Stimulated activated CD4-positive, alpha-beta T cell treated with anti-CD3 and anti-CD28 coated beads, Interleukin-15, amount 100 ng/mL, for 24 hours (primary cell): ENCODE data around the gene TTC32.
A peak's percentile ranks its signal among the peaks of the same experiment; 100 is the strongest.

Experiments used
- DNase-seq: peaks from one replicate; pipeline ENCODE4 v3.0.0-alpha.2; 2020

The TTC32 gene

DNA sequence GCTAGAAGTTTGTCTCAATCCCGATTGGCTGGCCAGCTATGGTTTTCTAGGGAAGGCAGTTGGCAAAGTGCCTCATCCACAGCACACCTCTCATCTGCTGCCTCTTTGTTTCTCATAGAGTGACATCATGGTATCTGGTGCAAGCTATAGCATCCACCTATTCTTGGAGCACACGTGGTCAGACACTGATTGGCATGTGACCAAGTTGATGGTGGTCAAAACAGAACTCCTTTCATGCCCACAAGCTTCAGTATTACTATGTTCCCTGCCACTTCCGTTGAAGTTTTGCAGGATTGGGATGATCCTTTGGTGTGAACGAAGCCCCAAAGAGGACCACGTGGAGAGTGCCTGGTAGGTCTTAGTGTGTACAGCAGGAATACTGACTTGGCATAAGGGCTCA, 28.8 kb downstream of the TTC32 start:
- DNase-seq = no peak

DNA sequence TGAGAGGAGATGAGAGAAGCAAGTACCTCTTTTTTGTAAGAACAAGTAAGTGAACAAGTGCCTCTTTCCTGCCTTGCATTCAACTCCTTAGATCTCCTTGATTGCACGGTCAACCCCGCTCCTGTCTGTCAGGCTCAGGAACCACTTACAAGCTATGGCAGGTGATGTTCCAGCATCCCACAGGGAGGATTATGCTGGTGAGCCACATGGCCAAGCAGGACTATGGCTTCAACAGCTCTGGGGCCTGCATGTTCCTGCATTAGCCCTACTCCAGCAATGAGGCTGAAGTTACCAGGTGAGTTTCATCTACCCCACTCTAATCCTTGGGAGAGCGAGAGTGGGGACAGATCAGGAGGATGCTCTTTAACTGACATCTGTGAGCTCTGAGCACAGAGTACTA, 29.5 kb downstream of the TTC32 start:
- DNase-seq = no peak

DNA sequence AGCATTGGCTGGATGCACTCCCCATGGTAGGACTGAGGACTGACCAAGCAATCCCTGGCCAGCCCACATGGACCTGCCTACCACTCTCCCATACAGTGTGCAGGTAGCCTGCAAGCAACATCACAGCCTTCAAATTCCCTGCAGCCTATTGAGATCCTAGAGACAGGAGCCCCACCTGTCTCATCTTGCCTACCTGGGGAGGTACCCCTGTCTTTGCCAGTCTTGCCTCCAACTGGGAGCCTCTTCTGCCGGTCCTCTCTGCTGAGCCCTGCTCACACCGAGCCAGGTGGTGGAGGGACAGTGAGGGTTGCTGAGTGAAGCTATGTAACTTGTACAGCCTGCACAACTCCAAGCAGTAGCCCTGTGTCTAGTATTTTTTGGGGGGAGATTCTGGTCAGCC, 29.9 kb downstream of the TTC32 start:
- no peak for DNase-seq

DNA sequence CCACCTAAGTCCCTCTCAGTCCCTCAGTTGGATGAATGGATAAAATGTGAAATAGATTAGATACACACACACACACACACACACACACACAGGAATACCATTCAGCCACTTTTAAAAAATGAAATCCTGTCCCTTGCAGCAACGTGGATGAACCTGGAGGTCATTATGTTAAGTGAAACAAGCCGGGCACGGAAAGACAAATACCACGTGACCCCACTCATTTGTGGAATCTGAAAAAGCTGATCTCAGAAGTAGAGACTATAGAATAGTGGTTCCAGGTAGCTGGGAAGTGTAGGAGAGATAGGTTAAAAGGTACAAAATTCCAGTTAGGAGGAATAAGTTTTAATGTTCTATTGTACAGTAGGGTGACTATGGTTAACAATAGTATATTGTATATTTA, 31.0 kb downstream of the TTC32 start:
- DNase-seq = no peak

DNA sequence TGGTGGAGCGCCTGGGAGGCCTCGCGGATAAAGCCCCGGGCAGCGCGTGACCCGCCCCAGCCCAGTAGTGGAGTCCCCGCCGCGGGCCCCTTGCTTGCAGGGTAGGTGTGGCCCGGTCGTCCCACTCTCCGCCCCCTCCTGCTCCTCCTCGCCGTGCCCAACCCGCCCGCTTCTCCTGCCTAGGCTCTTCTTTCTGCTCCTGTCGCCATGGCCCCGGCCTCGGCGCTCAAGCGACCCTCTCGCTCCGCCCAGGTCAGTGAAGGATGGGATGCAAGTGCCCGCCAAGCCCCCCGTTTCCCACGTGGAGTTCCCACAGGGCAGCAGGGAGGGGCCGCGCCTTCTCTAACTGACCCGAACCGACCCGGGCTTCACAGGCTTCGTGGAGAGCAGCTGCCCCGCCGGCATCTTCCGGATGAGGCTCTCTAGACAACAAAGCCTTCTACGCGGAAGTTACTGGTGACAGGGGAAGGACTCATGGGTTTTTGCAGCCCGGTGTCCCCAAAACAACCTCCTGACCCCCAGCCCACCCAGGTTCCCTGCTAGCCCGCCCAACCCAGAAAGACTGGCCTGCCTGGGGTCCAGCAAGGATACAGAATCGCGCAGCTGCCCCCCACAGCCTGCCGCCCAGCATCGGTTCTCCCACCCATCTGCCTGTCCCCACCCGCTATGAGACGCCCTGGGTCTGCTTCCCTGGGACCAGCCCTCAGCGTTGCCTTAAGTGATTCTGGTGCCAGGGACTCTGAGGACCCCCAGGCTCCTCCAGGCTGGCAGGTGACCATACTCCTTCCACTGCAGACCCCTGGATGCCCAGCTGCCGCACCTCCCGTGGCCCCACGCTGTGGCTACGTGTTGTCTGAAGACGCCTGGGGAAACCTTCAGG, 32.8 kb downstream of the TTC32 start:
- peak; percentile 76 for DNase-seq

DNA sequence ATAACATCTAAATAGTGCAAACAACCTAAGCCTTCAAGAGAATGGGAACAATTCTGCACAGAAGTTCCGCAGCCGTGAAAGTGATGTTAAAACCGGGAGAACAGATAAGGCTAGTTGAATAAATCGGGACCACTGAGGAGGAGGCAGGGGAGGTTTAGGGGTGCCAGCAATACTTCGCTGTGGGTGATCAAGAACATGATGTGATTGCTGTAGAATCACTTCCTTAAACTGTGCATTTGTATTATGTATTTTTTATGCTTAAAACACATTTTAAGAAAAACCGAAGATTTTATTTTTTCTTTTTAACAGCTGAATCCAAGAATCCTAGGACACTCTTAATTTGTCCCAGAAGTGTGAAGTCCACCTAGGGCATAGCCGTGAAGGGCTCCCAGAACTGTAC, 33.6 kb downstream of the TTC32 start:
- no peak for DNase-seq

DNA sequence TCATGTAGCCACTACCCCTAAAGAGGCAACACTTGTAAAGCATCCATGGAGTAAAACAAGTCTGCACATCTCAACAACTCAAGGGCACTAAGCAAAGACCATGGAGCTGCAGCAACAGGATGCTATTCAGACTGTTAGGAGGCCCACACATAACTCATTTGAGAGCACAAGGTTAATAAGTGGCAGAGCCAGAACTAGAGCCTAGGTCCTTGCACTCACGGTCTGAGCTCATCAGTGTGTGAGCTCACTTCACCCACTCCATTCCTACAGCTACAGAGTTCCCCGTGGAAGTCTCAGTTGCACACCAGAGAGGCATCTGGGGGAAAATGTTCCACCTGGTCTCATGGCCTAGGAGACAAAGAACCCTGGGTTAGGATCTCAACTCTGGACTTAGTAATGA, 35.0 kb downstream of the TTC32 start:
- DNase-seq = no peak

DNA sequence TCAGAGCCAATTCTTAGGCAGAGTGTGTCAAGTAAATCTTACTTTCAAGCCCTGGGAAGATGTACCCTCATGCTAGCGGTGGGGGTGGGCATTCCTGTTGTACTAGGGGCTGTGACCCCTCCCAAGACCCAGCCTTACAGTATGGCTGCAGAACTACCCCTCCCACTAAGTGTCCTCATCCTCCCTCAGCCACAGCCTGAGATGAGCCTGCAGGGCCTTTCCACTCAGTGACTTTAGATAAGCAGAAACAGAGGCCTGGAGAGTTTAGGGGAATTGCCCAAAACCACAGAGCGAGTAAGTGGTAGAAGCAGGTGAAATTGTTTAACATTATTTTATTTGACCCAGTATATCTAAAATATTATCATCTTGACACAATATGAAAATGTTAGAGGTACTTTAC, 36.6 kb downstream of the TTC32 start:
- no peak for DNase-seq

DNA sequence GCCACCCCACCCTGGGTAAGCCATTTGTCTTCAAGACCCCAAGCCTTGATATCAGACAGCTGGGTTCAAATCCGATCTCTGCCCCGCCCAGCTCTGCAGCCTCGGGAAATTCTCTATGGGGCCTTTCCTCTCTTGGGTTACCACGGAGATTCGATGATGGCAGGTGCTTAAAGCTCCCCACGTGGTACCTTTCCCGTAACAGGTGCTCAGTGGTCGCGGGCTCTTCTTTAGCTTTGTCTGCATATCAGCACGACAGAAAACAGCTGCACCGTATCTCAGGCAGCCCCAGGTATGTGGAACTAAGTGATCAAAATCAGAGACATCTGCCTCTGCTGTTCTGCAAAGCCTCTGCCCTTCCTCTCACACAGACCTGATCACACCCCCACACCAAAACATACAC, 37.4 kb downstream of the TTC32 start:
- DNase-seq = no peak

DNA sequence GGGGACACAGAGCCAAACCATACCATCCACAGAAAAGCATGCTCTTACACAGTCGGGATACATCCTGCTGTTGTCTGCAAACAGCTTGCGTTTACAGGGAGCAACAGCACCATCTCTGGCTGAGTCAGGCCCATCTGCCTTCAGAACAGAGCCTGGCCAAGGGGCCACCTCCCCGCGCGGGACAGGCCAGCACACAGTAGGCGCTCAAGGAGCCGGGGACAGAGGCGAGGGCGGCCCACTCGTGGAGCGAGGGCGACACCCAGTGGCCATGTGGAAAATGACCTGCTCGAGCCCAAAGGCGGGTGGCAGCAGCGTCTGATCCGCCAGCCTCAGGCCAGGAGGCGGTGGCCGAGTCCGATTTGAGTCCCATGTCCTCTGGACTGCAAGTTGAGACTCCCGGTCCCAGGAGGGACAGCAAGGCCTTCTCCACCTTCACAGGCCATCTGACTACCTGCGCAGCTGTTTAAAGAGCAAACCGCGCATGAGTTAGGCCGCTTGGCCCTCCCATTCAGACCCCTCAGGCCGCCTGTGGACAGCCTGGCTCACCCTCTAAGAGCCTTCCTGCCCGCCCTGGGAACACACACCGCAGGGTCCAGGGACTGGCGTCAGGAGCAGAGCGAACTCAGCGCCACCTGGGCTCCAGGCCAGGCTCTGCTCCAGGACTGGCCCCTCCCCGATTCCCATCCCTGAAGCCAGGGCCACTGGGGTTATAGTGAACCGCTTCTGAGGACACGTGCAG, 38.3 kb downstream of the TTC32 start:
- peak; percentile 74 for DNase-seq

DNA sequence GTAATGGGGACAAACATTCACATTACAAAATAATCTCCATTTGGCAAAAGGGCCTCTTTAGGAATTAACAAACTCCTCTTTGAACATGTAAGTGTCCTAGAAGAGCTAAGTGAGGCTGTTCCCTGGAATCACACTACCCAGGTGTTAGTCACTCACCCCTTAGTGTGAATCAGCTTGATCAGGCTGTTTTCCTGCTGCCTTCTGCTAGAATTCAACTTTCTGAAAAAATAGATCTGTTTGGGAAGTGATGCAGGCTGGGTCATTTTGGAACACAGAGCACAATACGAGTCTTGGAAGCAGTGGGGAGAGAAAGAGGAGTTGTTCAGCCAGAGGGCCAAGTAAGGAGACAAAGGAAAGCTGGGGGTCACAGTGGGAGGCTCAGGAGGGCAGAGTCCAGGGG, 40.0 kb downstream of the TTC32 start:
- DNase-seq = no peak

DNA sequence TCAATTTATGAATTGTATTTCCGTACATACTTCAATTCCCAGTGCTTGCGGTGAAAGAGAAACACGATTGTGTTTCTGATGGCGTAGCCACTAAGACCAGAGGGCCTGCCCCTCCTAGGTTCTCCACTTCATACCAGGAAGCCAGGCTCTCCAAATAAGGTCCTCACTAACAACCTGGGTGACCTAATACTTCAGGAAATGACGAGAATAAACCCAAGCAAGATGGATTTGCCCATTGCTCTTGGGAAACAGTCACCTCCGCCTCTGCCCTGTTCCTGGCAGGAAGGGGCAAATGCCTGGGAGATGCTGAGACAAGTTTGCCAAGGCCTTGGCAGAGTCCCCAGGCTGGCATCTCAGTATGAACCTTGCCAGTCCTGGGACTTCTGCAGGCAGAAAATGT, 41.8 kb downstream of the TTC32 start:
- no peak for DNase-seq

DNA sequence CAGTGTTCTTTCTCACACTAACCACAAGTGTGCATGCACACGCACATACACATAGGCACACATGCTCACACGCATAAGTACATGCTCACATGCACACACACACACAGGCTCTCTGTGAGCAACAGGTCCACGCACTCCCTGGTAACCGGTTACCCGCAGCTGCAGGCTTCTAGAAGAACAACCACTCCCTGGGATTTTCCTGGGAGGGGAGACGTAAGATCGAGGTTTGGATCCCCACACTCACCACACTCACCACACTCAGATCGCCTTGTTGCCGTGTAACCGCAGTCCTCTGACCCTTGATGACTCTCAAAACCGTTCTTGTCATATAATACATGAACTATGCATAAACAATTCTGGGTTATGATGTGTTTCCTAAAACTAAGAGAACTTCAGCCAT, 42.2 kb downstream of the TTC32 start:
- DNase-seq = no peak

DNA sequence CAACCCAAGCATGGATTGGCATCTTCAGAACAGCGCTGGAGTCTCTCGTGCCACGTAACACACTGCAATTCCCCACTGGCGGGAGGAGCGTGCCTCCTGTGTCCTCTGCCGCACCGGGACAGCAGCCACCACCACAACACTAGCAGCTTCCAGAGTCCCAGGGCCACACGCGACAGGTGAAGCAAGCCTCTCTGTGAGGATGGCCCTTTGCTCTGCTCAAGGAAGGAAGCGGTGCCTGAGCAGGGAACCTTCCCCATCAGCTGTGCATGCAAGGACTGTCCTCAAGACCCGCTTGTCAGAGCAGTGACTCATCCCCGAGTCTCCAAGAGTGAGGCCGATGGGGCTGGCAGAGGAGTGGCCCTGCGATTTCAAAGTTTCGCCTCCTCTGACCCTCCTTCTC, 44.0 kb downstream of the TTC32 start:
- DNase-seq = no peak

DNA sequence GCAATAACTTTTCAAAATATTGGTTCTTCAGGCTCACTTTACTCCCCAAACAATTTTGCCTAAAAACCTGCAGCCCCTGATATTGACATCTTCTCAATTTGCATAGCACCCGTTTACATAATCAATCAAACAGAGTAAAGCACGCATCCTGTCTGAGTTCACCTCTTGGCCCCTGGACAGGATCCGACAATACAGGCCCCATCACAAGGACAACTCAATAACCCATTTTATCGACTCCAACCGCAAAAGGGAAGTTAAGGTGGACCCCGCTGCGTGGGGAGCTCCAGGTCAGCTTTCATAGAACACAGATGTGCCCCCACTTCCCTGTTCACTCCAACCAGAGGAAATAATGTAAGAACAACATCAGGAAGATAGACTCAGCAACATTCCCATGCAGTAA, 44.7 kb downstream of the TTC32 start:
- DNase-seq = no peak

DNA sequence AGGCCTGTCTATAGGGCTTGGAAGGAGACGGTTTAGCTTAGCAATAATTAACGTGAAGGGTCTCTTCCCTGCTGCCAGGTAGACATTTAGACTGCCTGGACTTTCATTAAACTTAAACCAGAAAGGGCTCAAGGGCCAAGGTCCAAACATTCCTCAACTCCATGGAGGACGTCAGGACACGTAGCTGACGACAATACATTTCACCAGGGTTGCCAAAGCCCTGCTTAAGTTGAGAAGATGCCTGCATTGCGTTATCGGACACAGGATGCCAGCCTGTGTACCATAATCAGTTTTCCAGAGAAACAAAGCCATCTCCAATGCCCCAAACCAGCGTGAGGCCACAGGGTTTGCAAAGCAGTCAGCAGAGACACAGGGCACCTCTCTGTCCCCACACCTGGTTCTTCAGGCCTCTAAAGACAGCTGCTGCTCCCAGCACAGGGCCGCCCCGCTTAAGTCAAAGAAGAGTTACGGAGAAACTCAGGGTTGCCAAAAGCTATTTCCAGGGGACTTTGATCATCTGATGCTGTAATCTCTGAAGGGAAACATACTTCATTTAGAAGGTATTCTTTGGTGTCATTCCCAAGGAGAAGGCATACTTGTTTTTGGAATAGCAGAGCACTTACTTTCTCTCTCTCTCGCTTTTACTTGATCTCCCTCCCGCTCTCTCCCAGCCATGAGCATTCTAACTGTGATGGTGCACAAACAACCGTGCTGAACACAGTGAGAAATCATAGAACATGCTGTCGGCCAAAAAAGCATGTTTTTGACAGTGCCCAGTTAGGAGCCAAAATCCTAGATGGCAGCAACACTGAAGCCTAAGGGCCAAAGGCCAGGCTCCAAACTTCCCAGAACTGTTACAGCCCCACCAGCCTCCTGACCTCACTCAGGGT, 46.0 kb downstream of the TTC32 start:
- no peak for DNase-seq

DNA sequence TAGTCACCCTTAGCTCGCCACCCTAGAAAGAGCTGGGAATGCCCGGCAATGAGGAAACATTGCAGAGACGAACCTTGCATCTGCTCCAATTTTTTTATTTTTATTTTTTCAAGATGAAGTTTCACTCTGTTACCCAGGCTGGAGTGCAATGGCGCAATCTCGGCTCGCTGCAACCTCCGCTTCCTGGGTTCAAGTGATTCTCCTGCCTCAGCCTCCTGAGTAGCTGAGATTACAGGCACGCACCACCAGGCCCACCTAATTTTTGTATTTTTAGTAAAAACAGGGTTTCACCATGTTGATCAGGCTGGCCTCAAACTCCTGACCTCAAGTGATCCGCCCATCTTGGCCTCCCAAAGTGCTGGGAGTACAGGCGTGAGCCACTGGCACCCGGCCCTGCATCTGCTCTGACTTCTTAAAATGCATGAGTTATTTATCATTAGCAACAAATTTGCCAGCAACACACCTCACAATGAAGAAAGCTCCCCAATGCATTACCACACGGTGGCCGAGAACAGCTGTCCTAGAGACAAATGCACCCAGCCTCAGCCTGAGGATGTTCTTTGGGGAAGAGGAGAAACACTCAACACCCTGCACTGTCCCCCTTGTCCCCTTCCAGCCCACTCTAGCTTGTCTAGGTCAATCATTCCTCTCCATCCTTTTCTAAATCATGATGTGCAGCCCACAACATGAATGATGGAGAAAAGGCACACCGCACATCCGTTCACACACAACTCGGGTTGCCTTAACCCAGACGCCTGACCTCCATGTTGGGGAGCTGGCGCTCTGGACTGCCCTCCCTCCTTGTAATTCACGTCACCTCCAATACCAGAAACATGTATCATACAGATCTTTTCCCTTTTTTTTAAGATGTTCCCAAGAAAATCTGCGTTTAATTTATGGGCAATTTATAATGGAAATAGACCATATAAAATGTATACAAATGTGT, 46.9 kb downstream of the TTC32 start:
- no peak for DNase-seq

DNA sequence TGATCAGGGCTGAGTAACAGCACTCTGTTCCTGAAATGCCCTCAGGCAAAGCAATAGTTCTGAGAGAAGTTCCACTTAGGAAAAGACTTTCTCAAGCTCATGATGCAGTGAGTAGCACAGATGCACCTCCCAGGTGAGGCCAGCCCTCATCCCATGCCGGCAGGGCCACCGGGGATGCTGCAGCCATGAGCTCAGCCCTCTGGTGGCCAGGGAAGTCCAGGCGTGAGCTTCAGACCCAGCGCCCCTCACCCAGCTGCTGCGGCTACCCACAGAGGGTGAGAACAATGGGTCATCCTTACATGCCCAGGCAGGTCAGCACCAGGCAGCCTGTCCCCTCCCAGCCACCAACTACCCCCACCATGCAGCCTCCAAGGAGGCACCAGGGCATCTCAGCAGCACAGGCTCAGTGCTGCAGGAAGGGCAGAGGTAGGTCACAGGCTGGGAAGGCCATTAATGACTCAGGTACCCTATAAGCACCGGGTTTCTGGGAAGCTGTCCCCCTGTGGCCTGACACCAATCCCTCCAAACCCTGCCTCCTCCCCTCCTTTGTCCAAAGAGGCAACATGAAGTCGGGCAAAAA, 50.6 kb downstream of the TTC32 start:
- no peak for DNase-seq

DNA sequence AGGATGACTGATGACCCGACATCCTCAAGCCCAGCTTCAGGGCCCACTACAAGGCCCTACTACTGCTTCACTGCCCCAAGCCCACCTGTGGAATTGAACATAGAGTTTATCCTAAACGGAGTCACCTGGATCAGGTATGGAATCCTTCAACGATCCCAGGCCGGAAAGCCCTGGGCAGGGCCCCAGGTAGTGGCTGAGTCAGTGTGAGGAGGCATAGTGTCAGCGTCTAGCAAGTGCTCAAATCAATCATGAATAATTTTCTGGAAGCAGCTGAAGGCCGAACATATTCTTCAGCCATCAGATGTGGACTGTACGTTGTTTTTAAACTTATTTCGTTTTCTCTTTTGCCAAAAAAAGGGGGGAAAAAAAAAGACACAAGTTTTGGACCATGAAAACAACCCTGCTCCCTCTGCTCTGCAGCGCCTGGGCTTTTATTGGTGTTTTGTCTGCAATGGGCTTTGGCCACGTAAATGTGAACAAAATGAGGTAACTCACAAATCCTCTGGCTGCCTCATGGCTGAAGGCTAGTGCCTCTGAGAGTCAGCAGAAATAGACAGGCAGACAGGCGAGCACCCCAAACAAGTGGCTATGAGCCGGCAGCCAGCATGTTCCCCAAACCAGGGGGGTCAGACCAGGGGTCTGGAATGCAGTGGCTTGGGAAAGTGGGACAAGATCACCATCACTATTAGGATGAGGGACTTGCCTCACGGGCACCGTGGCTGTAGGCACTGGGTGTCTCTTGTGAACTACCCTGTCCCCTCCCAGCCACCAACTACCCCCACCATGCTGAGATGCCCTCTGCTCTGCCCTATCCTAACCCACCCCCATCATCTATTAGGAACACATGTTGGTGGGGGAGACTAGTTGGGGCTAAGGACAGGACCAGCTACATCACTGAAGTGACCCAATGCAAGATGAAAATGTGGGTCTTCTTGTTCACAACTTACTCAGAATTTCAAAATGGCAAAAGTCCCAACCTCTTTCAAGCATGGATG, 51.4 kb downstream of the TTC32 start:
- no peak for DNase-seq

DNA sequence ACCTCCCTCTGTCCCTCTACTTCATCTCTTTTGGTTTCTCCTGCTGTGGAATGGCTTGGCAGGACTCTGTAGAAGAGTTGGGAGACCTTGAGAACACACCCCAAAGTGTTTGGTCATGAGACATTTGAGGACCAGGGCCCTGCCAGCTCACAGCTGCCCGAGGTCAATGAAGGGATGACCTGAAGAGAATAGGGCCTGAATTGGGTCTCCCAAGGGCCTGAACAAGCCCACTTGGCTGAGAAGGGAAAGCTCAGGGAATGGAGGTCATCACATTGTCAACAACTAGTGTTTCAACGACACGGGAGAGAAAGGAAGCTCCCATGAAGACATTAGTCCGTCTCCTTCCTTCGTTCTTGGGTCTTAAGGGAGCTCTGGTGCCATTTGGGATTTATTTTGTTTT, 52.8 kb downstream of the TTC32 start:
- DNase-seq = no peak
